ENCODE measurements around the gene USPL1. TPM values are rescaled to one million over a fixed set of nuclear protein-coding genes. Genes with fewer than 3 reads are reported as not detected.

Gene USPL1
- total RNA-seq, 1 experiment from 2014 or later, result 14.3 TPM

DNA sequence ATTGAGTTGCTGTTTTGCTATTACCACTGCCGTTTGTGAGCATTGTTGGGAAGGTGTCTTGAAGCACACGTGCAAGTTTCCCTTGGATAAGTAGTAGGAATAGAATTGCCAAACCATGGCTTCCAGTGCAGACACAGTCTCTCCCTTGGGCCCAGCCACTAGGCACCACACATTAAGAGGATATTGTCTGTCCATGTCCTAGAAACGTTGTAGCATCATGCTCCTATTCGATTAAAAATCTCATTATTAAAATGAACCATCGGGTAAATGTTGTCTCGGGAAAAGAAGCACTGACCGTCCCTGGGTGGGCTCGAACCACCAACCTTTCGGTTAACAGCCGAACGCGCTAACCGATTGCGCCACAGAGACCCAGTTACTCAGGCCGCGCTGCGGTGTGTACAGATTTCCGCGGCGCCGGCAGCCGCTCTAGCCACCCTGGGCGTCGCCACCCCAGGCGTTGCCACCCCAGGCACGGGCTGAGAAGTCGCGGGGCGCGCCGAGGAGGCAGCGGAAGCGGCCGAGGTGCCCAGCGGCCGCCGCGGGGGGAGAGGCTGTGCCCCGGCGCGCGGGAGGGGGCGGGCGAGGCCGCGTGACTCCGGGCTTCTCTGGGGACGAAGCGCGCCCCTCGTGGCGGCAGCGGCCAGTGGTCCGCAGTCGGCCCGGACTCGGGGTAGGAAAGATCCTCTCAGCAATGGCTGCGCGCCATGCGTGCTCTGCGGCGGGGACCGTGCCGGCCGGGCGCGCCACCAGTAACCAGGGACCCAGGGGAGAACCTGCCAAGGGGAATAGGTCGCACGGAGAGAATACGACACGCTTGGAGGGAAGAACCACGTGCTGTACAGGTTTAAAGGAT, 56.2 kb downstream of the USPL1 start (continued):
- TF ChIP-seq, protein P1, sequence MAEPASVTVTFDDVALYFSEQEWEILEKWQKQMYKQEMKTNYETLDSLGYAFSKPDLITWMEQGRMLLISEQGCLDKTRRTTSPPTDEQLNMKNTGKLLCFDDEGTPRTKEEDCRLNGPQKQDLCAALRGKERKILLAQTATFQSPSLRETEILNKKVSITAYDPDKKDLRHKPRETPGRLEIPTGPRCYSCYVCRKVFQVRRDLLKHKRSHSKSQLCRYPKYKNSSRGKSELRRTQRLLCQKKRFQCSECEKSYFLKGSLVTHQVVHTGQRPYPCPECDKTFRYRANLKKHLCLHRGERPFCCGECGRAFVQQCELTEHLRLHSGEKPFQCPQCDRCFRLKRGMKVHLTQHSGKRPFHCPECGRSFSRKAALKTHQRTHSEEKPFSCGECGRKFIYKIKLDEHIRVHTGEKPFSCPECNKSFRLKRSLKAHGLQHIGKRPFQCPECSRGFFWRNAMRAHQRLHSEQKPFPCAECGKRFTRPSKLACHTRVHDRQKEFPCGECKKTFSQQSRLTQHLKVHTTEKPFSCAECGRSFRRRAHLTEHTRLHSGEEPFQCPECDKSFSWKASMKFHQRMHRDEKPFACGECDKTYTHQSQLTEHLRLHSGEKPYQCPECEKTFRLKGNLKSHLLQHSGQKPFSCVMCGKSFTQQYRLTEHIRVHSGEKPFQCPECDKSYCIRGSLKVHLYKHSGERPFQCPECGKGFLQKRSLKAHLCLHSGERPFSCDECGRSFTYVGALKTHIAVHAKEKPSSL (CRISPR knock-in tag; conservative IDR thresholded peaks at IDR 0.05), result no peak
- TF ChIP-seq GABPB1 (CRISPR knock-in tag; IDR thresholded peaks at IDR 0.05) (peak; percentile 52; the same call in 1 of the 2 replicates), ZNF138 (CRISPR knock-in tag; conservative IDR thresholded peaks at IDR 0.05) (no peak), NR3C1 (CRISPR knock-in tag; conservative IDR thresholded peaks at IDR 0.05; ENCODE audit: low read depth) (no peak), FOXJ3 (CRISPR knock-in tag; IDR thresholded peaks at IDR 0.05; ENCODE audit: borderline replicate concordance) (no peak), ETV6 (CRISPR knock-in tag; IDR thresholded peaks at IDR 0.05) (0 out of 2 replicates have a peak, but pooled peaks have one; percentile 53), CREM (CRISPR knock-in tag; IDR thresholded peaks at IDR 0.05) (peak; percentile 79), ZNF219 (CRISPR knock-in tag; IDR thresholded peaks at IDR 0.05; ENCODE audit: borderline replicate concordance) (no peak), GTF2I (CRISPR knock-in tag; conservative IDR thresholded peaks at IDR 0.05) (no peak), KAT7 (CRISPR knock-in tag; IDR thresholded peaks at IDR 0.05; ENCODE audit: borderline replicate concordance) (no peak), CBFB (CRISPR knock-in tag; IDR thresholded peaks at IDR 0.05; ENCODE audit: low read depth) (no peak), TCF7 (CRISPR knock-in tag; IDR thresholded peaks at IDR 0.05; ENCODE audit: low read depth) (peak; percentile 56; the same call in 1 of the 2 replicates), ZNF423 (CRISPR knock-in tag; IDR thresholded peaks at IDR 0.05) (peak; percentile 90), EMX1 (CRISPR knock-in tag; IDR thresholded peaks at IDR 0.05) (0 out of 2 replicates have a peak, but pooled peaks have one; percentile 18)
- TF ChIP-seq, protein P2, sequence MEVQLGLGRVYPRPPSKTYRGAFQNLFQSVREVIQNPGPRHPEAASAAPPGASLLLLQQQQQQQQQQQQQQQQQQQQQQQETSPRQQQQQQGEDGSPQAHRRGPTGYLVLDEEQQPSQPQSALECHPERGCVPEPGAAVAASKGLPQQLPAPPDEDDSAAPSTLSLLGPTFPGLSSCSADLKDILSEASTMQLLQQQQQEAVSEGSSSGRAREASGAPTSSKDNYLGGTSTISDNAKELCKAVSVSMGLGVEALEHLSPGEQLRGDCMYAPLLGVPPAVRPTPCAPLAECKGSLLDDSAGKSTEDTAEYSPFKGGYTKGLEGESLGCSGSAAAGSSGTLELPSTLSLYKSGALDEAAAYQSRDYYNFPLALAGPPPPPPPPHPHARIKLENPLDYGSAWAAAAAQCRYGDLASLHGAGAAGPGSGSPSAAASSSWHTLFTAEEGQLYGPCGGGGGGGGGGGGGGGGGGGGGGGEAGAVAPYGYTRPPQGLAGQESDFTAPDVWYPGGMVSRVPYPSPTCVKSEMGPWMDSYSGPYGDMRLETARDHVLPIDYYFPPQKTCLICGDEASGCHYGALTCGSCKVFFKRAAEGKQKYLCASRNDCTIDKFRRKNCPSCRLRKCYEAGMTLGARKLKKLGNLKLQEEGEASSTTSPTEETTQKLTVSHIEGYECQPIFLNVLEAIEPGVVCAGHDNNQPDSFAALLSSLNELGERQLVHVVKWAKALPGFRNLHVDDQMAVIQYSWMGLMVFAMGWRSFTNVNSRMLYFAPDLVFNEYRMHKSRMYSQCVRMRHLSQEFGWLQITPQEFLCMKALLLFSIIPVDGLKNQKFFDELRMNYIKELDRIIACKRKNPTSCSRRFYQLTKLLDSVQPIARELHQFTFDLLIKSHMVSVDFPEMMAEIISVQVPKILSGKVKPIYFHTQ (CRISPR knock-in tag; IDR thresholded peaks at IDR 0.05), result no peak
- TF ChIP-seq, protein P3, sequence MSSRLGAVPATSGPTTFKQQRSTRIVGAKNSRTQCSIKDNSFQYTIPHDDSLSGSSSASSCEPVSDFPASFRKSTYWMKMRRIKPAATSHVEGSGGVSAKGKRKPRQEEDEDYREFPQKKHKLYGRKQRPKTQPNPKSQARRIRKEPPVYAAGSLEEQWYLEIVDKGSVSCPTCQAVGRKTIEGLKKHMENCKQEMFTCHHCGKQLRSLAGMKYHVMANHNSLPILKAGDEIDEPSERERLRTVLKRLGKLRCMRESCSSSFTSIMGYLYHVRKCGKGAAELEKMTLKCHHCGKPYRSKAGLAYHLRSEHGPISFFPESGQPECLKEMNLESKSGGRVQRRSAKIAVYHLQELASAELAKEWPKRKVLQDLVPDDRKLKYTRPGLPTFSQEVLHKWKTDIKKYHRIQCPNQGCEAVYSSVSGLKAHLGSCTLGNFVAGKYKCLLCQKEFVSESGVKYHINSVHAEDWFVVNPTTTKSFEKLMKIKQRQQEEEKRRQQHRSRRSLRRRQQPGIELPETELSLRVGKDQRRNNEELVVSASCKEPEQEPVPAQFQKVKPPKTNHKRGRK (CRISPR knock-in tag; IDR thresholded peaks at IDR 0.05; ENCODE audit: borderline replicate concordance), result no peak
- TF ChIP-seq, protein P4, sequence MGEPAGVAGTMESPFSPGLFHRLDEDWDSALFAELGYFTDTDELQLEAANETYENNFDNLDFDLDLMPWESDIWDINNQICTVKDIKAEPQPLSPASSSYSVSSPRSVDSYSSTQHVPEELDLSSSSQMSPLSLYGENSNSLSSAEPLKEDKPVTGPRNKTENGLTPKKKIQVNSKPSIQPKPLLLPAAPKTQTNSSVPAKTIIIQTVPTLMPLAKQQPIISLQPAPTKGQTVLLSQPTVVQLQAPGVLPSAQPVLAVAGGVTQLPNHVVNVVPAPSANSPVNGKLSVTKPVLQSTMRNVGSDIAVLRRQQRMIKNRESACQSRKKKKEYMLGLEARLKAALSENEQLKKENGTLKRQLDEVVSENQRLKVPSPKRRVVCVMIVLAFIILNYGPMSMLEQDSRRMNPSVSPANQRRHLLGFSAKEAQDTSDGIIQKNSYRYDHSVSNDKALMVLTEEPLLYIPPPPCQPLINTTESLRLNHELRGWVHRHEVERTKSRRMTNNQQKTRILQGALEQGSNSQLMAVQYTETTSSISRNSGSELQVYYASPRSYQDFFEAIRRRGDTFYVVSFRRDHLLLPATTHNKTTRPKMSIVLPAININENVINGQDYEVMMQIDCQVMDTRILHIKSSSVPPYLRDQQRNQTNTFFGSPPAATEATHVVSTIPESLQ (CRISPR knock-in tag; IDR thresholded peaks at IDR 0.05), result no peak
- TF ChIP-seq, protein P5, sequence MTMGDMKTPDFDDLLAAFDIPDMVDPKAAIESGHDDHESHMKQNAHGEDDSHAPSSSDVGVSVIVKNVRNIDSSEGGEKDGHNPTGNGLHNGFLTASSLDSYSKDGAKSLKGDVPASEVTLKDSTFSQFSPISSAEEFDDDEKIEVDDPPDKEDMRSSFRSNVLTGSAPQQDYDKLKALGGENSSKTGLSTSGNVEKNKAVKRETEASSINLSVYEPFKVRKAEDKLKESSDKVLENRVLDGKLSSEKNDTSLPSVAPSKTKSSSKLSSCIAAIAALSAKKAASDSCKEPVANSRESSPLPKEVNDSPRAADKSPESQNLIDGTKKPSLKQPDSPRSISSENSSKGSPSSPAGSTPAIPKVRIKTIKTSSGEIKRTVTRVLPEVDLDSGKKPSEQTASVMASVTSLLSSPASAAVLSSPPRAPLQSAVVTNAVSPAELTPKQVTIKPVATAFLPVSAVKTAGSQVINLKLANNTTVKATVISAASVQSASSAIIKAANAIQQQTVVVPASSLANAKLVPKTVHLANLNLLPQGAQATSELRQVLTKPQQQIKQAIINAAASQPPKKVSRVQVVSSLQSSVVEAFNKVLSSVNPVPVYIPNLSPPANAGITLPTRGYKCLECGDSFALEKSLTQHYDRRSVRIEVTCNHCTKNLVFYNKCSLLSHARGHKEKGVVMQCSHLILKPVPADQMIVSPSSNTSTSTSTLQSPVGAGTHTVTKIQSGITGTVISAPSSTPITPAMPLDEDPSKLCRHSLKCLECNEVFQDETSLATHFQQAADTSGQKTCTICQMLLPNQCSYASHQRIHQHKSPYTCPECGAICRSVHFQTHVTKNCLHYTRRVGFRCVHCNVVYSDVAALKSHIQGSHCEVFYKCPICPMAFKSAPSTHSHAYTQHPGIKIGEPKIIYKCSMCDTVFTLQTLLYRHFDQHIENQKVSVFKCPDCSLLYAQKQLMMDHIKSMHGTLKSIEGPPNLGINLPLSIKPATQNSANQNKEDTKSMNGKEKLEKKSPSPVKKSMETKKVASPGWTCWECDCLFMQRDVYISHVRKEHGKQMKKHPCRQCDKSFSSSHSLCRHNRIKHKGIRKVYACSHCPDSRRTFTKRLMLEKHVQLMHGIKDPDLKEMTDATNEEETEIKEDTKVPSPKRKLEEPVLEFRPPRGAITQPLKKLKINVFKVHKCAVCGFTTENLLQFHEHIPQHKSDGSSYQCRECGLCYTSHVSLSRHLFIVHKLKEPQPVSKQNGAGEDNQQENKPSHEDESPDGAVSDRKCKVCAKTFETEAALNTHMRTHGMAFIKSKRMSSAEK (CRISPR knock-in tag; IDR thresholded peaks at IDR 0.05; ENCODE audit: borderline replicate concordance), result no peak
- TF ChIP-seq, protein P6, sequence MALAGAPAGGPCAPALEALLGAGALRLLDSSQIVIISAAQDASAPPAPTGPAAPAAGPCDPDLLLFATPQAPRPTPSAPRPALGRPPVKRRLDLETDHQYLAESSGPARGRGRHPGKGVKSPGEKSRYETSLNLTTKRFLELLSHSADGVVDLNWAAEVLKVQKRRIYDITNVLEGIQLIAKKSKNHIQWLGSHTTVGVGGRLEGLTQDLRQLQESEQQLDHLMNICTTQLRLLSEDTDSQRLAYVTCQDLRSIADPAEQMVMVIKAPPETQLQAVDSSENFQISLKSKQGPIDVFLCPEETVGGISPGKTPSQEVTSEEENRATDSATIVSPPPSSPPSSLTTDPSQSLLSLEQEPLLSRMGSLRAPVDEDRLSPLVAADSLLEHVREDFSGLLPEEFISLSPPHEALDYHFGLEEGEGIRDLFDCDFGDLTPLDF (CRISPR knock-in tag; IDR thresholded peaks at IDR 0.05), result no peak
- TF ChIP-seq, protein P7, sequence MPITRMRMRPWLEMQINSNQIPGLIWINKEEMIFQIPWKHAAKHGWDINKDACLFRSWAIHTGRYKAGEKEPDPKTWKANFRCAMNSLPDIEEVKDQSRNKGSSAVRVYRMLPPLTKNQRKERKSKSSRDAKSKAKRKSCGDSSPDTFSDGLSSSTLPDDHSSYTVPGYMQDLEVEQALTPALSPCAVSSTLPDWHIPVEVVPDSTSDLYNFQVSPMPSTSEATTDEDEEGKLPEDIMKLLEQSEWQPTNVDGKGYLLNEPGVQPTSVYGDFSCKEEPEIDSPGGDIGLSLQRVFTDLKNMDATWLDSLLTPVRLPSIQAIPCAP (CRISPR knock-in tag; IDR thresholded peaks at IDR 0.05), result no peak
- TF ChIP-seq, protein P8, sequence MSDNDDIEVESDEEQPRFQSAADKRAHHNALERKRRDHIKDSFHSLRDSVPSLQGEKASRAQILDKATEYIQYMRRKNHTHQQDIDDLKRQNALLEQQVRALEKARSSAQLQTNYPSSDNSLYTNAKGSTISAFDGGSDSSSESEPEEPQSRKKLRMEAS (CRISPR knock-in tag; IDR thresholded peaks at IDR 0.05), result peak; percentile 97

All from WTC11 (cell line).